HepG2 (cell line): ENCODE data around the gene CD151. TPM values are rescaled to one million over a fixed set of nuclear protein-coding genes. Genes with fewer than 3 reads are reported as not detected.

Experiments used
- ATAC-seq: fragments of 200-7000 bp; cut with Tn5 transposase; 3 replicates; pipeline ENCODE4 v1.9.1; 2020; ENCODE audit warnings: mild to moderate bottlenecking, moderate library complexity
- BruUV-seq: library from RNA; stranded (reverse); fragments of 400-500 nt; replicated peaks from 2 replicates; lab custom pipeline; 2021; lab: Mats Ljungman, UMichigan
- CTCF ChIA-PET: fragments of 300-600 bp; formaldehyde crosslinking; extraction: SDS; loops from one replicate; lab custom pipeline; 2021; ENCODE audit warnings: low total read pairs, inconsistent platforms, low intra/inter-chr PET ratio; lab: Yijun Ruan, JAX
- POLR2A ChIA-PET: fragments of 350-600 bp; sonication (Branson Sonifier 250); formaldehyde crosslinking; loops from one replicate; lab custom pipeline; 2020; ENCODE audit warnings: antibody characterized with exemption, inconsistent platforms; lab: Yijun Ruan, JAX
- DNase-seq: peaks from one replicate; pipeline ENCODE4 v3.0.0-alpha.2; 2015; ENCODE audit warnings: low spot score
- FAIRE-seq: peaks from 3 replicates; lab custom pipeline; 2011; peaks lifted over from hg19 to GRCh38; lab: Jason Lieb, UNC
- H2AFZ ChIP-seq: one replicate; pipeline ENCODE4 v1.6.1; 2011; ENCODE audit warnings: low read length, inconsistent platforms
- H3K27ac ChIP-seq: fragments of 300-600 bp; 3 replicates; pipeline ENCODE4 v1.8.0; 2011; ENCODE audit warnings: mixed run types, mild to moderate bottlenecking, mixed read lengths, low read length, inconsistent platforms; ENCODE audit not compliant: insufficient read depth; ENCODE audit errors: extremely low read length
- H3K27me3 ChIP-seq, 2 experiments: fragments of 200-600 bp in 1 of 2; 2 replicates in 1 of 2; 3 replicates in 1 of 2; pipeline versions ENCODE4 v1.6.0 to v1.8.0; 2011; ENCODE audit warnings: low read length in 2 of 2, mild to moderate bottlenecking in 2 of 2, moderate library complexity in 2 of 2, inconsistent platforms in 1 of 2; ENCODE audit not compliant: insufficient read depth in 2 of 2, control insufficient read depth in 1 of 2
- H3K36me3 ChIP-seq, 2 experiments: fragments of 200-600 bp in 1 of 2; replicated peaks in 1 of 2; 2 replicates in 1 of 2; 3 replicates in 1 of 2; pipeline versions ENCODE4 v1.5.1 to v1.8.0; 2011; ENCODE audit warnings: low read length in 2 of 2, inconsistent platforms in 1 of 2; ENCODE audit not compliant: insufficient read depth in 2 of 2, control insufficient read depth in 1 of 2
- H3K4me1 ChIP-seq: 2 replicates; pipeline ENCODE4 v1.5.1; 2012; ENCODE audit warnings: low read length, inconsistent platforms; ENCODE audit not compliant: insufficient read depth
- H3K4me2 ChIP-seq: 2 replicates; pipeline ENCODE4 v1.6.0; 2011; ENCODE audit warnings: low read depth, low read length, inconsistent platforms
- H3K4me3 ChIP-seq, 3 experiments: fragments of 200-600 bp in 1 of 3; sonication (generic), shearing (Covaris generic) in 1 of 3; replicated peaks in 1 of 3; 2 replicates each; pipeline ENCODE4 v1.5.1; 2011 to 2016; ENCODE audit warnings: low read length in 3 of 3, inconsistent platforms in 2 of 3, low read depth in 2 of 3, mild to moderate bottlenecking in 2 of 3, control low read depth in 1 of 3, mixed read lengths in 1 of 3; ENCODE audit not compliant: insufficient read depth in 1 of 3
- H3K79me2 ChIP-seq: one replicate; pipeline ENCODE4 v1.6.1; 2011; ENCODE audit warnings: low read length, inconsistent platforms; ENCODE audit not compliant: insufficient read depth
- H3K9ac ChIP-seq: 2 replicates; pipeline ENCODE4 v1.6.0; 2011; ENCODE audit warnings: mild to moderate bottlenecking, low read depth, low read length, inconsistent platforms; ENCODE audit not compliant: insufficient read depth
- H3K9me3 ChIP-seq: 2 replicates; pipeline ENCODE4 v1.5.1; 2012; ENCODE audit warnings: mild to moderate bottlenecking, low read length
- H4K20me1 ChIP-seq: 2 replicates; pipeline ENCODE4 v1.6.0; 2011; ENCODE audit warnings: inconsistent platforms, mild to moderate bottlenecking, low read length, moderate library complexity; ENCODE audit not compliant: insufficient read depth
- AGO2 ChIP-seq: fragments of 200-400 bp; formaldehyde crosslinking; optimal IDR thresholded peaks from 2 replicates; pipeline ENCODE3; 2017; ENCODE audit warnings: mild to moderate bottlenecking, low read depth, low read length, moderate library complexity
- HOXA3 ChIP-seq: sonication (generic); formaldehyde crosslinking; IDR thresholded peaks from 2 replicates; pipeline ENCODE4 v1.5.0; 2020; ENCODE audit warnings: missing genetic modification reagents
- PRPF4 ChIP-seq: fragments of 200-400 bp; formaldehyde crosslinking; IDR thresholded peaks from 2 replicates; pipeline ENCODE4 v1.6.1; 2016; ENCODE audit warnings: low read length, low read depth; ENCODE audit not compliant: poor library complexity, severe bottlenecking
- RBFOX2 ChIP-seq: fragments of 200-400 bp; formaldehyde crosslinking; IDR thresholded peaks from 2 replicates; pipeline ENCODE4 v1.6.1; 2017; ENCODE audit warnings: low read depth, mild to moderate bottlenecking, low read length
- ZNF33A ChIP-seq: sonication (generic); formaldehyde crosslinking; IDR thresholded peaks from 2 replicates; pipeline ENCODE4 v1.5.1; 2020; ENCODE audit warnings: missing genetic modification reagents, mild to moderate bottlenecking, moderate library complexity, borderline replicate concordance
- ZNF512B ChIP-seq: sonication (generic); formaldehyde crosslinking; IDR thresholded peaks from 2 replicates; pipeline ENCODE4 v1.5.1; 2020; ENCODE audit warnings: missing genetic modification reagents, mild to moderate bottlenecking, borderline replicate concordance
- ZNF547 ChIP-seq: sonication (generic); formaldehyde crosslinking; IDR thresholded peaks from 2 replicates; pipeline ENCODE4 v1.5.1; 2020; ENCODE audit warnings: mild to moderate bottlenecking, missing genetic modification reagents
- WGBS: methylation state at CpG from one replicate; pipeline ENCODE4 v1.1.6; 2017; ENCODE audit warnings: low lambda C conversion rate; 5-methylcytosine and 5-hydroxymethylcytosine counted together
- in situ Hi-C: cut with HindIII; loops from 2 replicates; pipeline ENCODE4 v1.10.0; 2017; ENCODE audit warnings: low pct_unique_long_range_greater_than_20kb; ENCODE audit not compliant: extremely low pct_ligation_motif_present
- intact Hi-C: fragments of 100-400 bp; cut with micrococcal nuclease; formaldehyde crosslinking; loops from one replicate; pipeline ENCODE4 v1.10.0; 2022; ENCODE audit not compliant: unreplicated experiment
- polyA plus RNA-seq, 8 experiments: library from polyadenylated mRNA; depleted of rRNA in 3 of 8; stranded (reverse) in 7 of 8; unstranded in 1 of 8; fragments of >200 nt; fragmentation: Illumina TruSeq in 4 of 8; extraction: Trizol in 4 of 8; gene quantifications; 2 replicates each; pipeline versions ENCODE4 v1.2.1 to v1.2.3, GENCODE V29; 2011 to 2016; ENCODE audit warnings: low read depth in 4 of 8, missing spikeins in 1 of 8, mixed read lengths in 1 of 8; ENCODE audit not compliant: insufficient read depth in 1 of 8
- total RNA-seq, 5 experiments: library from RNA; depleted of rRNA; stranded (reverse); fragments of >200 nt; fragmentation: Illumina TruSeq; extraction: Trizol; gene quantifications; 2 replicates each; pipeline ENCODE4 v1.2.3, GENCODE V29; 2016; ENCODE audit warnings: low read depth in 1 of 5

CD151 gene
- total and polyA plus RNA-seq, 2 of the 13 experiments (the other 11 are each of a cell fraction or from before 2014, with no cell fraction given): 125 to 197 TPM

GRCh38 chr11:823441-824291 is 9.1 kb upstream of the CD151 start:
- TF ChIP-seq RBFOX2 (peak; percentile 67), PRPF4 (no peak)
- ATAC-seq: no peak
- Histone ChIP-seq H3K4me1 (peaks cover 48% of the 10 kb centered on the region), H3K79me2 (peaks cover 20% of the 10 kb centered on the region), H3K36me3 (peaks cover 8 to 22% of the 10 kb centered on the region in 2 experiments; a peak in 4 of 5 replicates), H3K4me2 (no peak overlapping the region), H3K9me3 (no peaks in the 10 kb centered on the region), H3K27ac (no peak overlapping the region), H4K20me1 (peaks cover 20% of the 10 kb centered on the region), H2AFZ (no peak overlapping the region), H3K9ac (no peak overlapping the region), H3K27me3 (no peaks in the 10 kb centered on the region; a peak in 1 of 5 replicates), H3K4me3 (no peak overlapping the region)
- intact Hi-C loops: no loop called here
- ChIA-PET CTCF (no interaction called here), POLR2A (interaction anchor here (9.2 to 11.6 kb wide), 2 partner anchors 10 to 18 kb away, joined by 141 to 264 read pairs; partner anchors contain the start of genes CD151, CRACR2B, POLR2L and TSPAN4)
- DNase-seq: no peak
- 99% methylated on average over 21 of the region's 53 CpGs for WGBS
- BruUV-seq: no TSS peak
- no peak for FAIRE-seq
- in situ Hi-C loops: no loop called here

- H3K27me3 ChIP-seq: no peaks in the 10 kb centered on the region; a peak in 1 of 5 replicates
- ChIA-PET POLR2A (interaction anchor here (1.1 to 11.6 kb wide), 3 partner anchors 15 to 118 kb away, joined by 3 to 141 read pairs (median 5); partner anchors contain the start of genes EPS8L2, POLR2L, RPLP2 and TSPAN4), CTCF (no interaction called here)
- in situ Hi-C loops: no loop called here
- FAIRE-seq: no peak
- H2AFZ ChIP-seq: no peak overlapping the region
- no peak for DNase-seq
- H3K27ac ChIP-seq: no peak overlapping the region
- peaks cover 8 to 22% of the 10 kb centered on the region in 2 experiments; a peak in 4 of 5 replicates for H3K36me3 ChIP-seq
- H4K20me1 ChIP-seq: peaks cover 20% of the 10 kb centered on the region
- WGBS: 98% methylated on average over 31 of the region's 59 CpGs
- no peaks in the 10 kb centered on the region for H3K9me3 ChIP-seq
- peaks cover 55% of the 10 kb centered on the region for H3K4me1 ChIP-seq
- no peak overlapping the region for H3K4me3 ChIP-seq
- H3K79me2 ChIP-seq: peaks cover 20% of the 10 kb centered on the region
- intact Hi-C loops: no loop called here
- no peak for ATAC-seq
- BruUV-seq: no TSS peak
- H3K4me2 ChIP-seq: no peak overlapping the region
- no peak overlapping the region for H3K9ac ChIP-seq
- no peak for TF ChIP-seq ZNF547
- TF ChIP-seq AGO2: peak; percentile 21
- TF ChIP-seq HOXA3: 0 out of 2 replicates have a peak, but pooled peaks have one; percentile 12
- no peak for TF ChIP-seq ZNF33A (CRISPR knock-in tag)
- TF ChIP-seq RBFOX2: peak; percentile 72
- no peak for TF ChIP-seq ZNF512B (CRISPR knock-in tag)
Measured at GRCh38 chr11:824292-824880, 8.4 kb upstream of the CD151 start.
